Peyer's patch (tissue), 4 donors: ENCODE measurements around the gene MGST1.

Experiments used
- POLR2A ChIP-seq, 2 donors: fragments of 450-650 bp; IDR thresholded peaks; one replicate each; pipeline ENCODE4 v1.5.1; 2017; ENCODE audit warnings: antibody characterized with exemption in 2 of 2, mild to moderate bottlenecking in 2 of 2, moderate library complexity in 2 of 2
- TF ChIP-seq, protein P1 (sequence below), 6 experiments: fragments of 450-650 bp in 4 of 6; fragments of 200-600 bp in 2 of 6; sonication (generic) in 1 of 6; IDR thresholded peaks; one replicate each; pipeline ENCODE4 v1.5.1; 2017 to 2019; ENCODE audit warnings: antibody characterized with exemption in 6 of 6, mild to moderate bottlenecking in 3 of 6, moderate library complexity in 1 of 6

GRCh38 chr12:16399101-16399500 lies 51.7 kb downstream of the MGST1 start:
- TF ChIP-seq, protein P1, sequence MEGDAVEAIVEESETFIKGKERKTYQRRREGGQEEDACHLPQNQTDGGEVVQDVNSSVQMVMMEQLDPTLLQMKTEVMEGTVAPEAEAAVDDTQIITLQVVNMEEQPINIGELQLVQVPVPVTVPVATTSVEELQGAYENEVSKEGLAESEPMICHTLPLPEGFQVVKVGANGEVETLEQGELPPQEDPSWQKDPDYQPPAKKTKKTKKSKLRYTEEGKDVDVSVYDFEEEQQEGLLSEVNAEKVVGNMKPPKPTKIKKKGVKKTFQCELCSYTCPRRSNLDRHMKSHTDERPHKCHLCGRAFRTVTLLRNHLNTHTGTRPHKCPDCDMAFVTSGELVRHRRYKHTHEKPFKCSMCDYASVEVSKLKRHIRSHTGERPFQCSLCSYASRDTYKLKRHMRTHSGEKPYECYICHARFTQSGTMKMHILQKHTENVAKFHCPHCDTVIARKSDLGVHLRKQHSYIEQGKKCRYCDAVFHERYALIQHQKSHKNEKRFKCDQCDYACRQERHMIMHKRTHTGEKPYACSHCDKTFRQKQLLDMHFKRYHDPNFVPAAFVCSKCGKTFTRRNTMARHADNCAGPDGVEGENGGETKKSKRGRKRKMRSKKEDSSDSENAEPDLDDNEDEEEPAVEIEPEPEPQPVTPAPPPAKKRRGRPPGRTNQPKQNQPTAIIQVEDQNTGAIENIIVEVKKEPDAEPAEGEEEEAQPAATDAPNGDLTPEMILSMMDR (IDR thresholded peaks at IDR 0.05): no peak
- no peak for TF ChIP-seq POLR2A (IDR thresholded peaks at IDR 0.05)
